Measurements from ENCODE around the gene CDH4.

The CDH4 gene

GRCh38 chr20:61763740-61764400 lies 511.8 kb downstream of the CDH4 start:
- DNase-seq (ENCODE audit: low read depth in 2 of 2), result no peak

- DNase-seq (ENCODE audit: low read depth in 2 of 2), result no peak
Measured at GRCh38 chr20:61764471-61765025, 512.5 kb downstream of the CDH4 start.

- no peak for DNase-seq (ENCODE audit: low read depth in 2 of 2)
Measured at GRCh38 chr20:61765081-61765870, 513.2 kb downstream of the CDH4 start.

- DNase-seq (ENCODE audit: low read depth in 2 of 2), result no peak
Measured at GRCh38 chr20:61765871-61766654, 514.0 kb downstream of the CDH4 start.

- no peak for DNase-seq (ENCODE audit: low read depth in 2 of 2)
Measured at GRCh38 chr20:61766921-61767610, 515.0 kb downstream of the CDH4 start.

- DNase-seq (ENCODE audit: low read depth in 2 of 2), result no peak
Measured at GRCh38 chr20:61767761-61768494, 515.9 kb downstream of the CDH4 start.

GRCh38 chr20:61768571-61769285 lies 516.7 kb downstream of the CDH4 start:
- DNase-seq (ENCODE audit: low read depth in 2 of 2), result no peak

- no peak for DNase-seq (ENCODE audit: low read depth in 2 of 2)
Measured at GRCh38 chr20:61769286-61769832, 517.3 kb downstream of the CDH4 start.

- DNase-seq (ENCODE audit: low read depth in 2 of 2), result no peak
Measured at GRCh38 chr20:61770113-61770585, 518.1 kb downstream of the CDH4 start.

- DNase-seq (ENCODE audit: low read depth in 2 of 2), result no peak
Measured at GRCh38 chr20:61771805-61772350, 519.8 kb downstream of the CDH4 start.

- no peak for DNase-seq (ENCODE audit: low read depth in 2 of 2)
Measured at GRCh38 chr20:61772828-61773631, 521.0 kb downstream of the CDH4 start.

GRCh38 chr20:61773926-61774587 lies 522.0 kb downstream of the CDH4 start:
- no peak for DNase-seq (ENCODE audit: low read depth in 2 of 2)

GRCh38 chr20:61775423-61775822 lies 523.4 kb downstream of the CDH4 start:
- no peak for DNase-seq (ENCODE audit: low read depth in 2 of 2)

- DNase-seq (ENCODE audit: low read depth in 2 of 2), result no peak
Measured at GRCh38 chr20:61776491-61777075, 524.5 kb downstream of the CDH4 start.

GRCh38 chr20:61777773-61778494 lies 525.9 kb downstream of the CDH4 start:
- no peak for DNase-seq (ENCODE audit: low read depth in 2 of 2)

GRCh38 chr20:61778495-61778863 lies 526.4 kb downstream of the CDH4 start:
- DNase-seq (ENCODE audit: low read depth in 2 of 2), result no peak
